Osteocyte (in vitro differentiated cells): ENCODE results near the gene TMEM244. TPM values are rescaled to one million over a fixed set of nuclear protein-coding genes. Genes with fewer than 3 reads are reported as not detected.

Experiments used
- DNase-seq: peaks from one replicate; pipeline ENCODE4 v3.0.0; 2021; ENCODE audit warnings: mixed read lengths; ENCODE audit not compliant: unreplicated experiment; ENCODE audit errors: extremely low spot score
- H3K27ac Mint-ChIP-seq: one replicate; pipeline ENCODE4 v1.8.0; 2021; ENCODE audit warnings: mild to moderate bottlenecking, mixed read lengths; ENCODE audit not compliant: unreplicated experiment
- H3K27me3 Mint-ChIP-seq: one replicate; pipeline ENCODE4 v1.8.0; 2021; ENCODE audit warnings: mixed read lengths; ENCODE audit not compliant: unreplicated experiment
- H3K36me3 Mint-ChIP-seq: one replicate; pipeline ENCODE4 v1.8.0; 2021; ENCODE audit warnings: mixed read lengths; ENCODE audit not compliant: unreplicated experiment
- H3K4me1 Mint-ChIP-seq: one replicate; pipeline ENCODE4 v1.8.0; 2021; ENCODE audit warnings: mixed read lengths; ENCODE audit not compliant: unreplicated experiment
- H3K4me3 Mint-ChIP-seq: one replicate; pipeline ENCODE4 v1.8.0; 2021; ENCODE audit warnings: mild to moderate bottlenecking, moderate library complexity, mixed read lengths; ENCODE audit not compliant: unreplicated experiment
- H3K9me3 Mint-ChIP-seq: one replicate; pipeline ENCODE4 v1.8.0; 2021; ENCODE audit warnings: mixed read lengths; ENCODE audit not compliant: unreplicated experiment
- CTCF ChIP-seq: fragments of 200-600 bp; sonication (generic); IDR thresholded peaks from 2 replicates; pipeline ENCODE4 v1.5.0; 2021; ENCODE audit warnings: antibody characterized with exemption, mild to moderate bottlenecking, moderate library complexity
- total RNA-seq: library from RNA; stranded (reverse); gene quantifications from 2 replicates; pipeline ENCODE4 v1.2.1, GENCODE V29; 2021

Gene TMEM244
- total RNA-seq, 1 donor from 2014 or later: not detected

GRCh38 chr6:129801909-129802308 is 59.2 kb downstream of the TMEM244 start:
- Mint-ChIP-seq H3K27me3 (peaks cover 17% of the 10 kb centered on the region), H3K27ac (no peak overlapping the region), H3K4me3 (no peak overlapping the region), H3K4me1 (no peaks in the 10 kb centered on the region), H3K9me3 (no peaks in the 10 kb centered on the region), H3K36me3 (peaks cover 3% of the 10 kb centered on the region)
- TF ChIP-seq CTCF: no peak
- no peak for DNase-seq

GRCh38 chr6:129795261-129795660 is 65.9 kb downstream of the TMEM244 start:
- no peaks in the 10 kb centered on the region for H3K4me1 Mint-ChIP-seq

GRCh38 chr6:129793447-129793846 is 67.7 kb downstream of the TMEM244 start:
- Mint-ChIP-seq H3K27me3 (peaks cover 8% of the 10 kb centered on the region), H3K4me3 (no peak overlapping the region), H3K9me3 (no peaks in the 10 kb centered on the region), H3K36me3 (no peaks in the 10 kb centered on the region), H3K27ac (no peak overlapping the region), H3K4me1 (no peaks in the 10 kb centered on the region)
- no peak for DNase-seq
- no peak for TF ChIP-seq CTCF

More at GRCh38 chr6:129795261-129795660, 65.9 kb downstream of the TMEM244 start:
- no peak for TF ChIP-seq CTCF
- Mint-ChIP-seq H3K27me3 (peaks cover 8% of the 10 kb centered on the region), H3K27ac (no peak overlapping the region), H3K9me3 (no peaks in the 10 kb centered on the region), H3K36me3 (no peaks in the 10 kb centered on the region), H3K4me3 (no peak overlapping the region)
- DNase-seq: no peak

GRCh38 chr6:129792049-129792448 is 69.1 kb downstream of the TMEM244 start:
- no peaks in the 10 kb centered on the region for H3K9me3 Mint-ChIP-seq

GRCh38 chr6:129790785-129791184 is 70.3 kb downstream of the TMEM244 start:
- Mint-ChIP-seq H3K9me3 (no peaks in the 10 kb centered on the region), H3K27me3 (peaks cover 3% of the 10 kb centered on the region), H3K4me3 (no peak overlapping the region), H3K4me1 (no peaks in the 10 kb centered on the region), H3K36me3 (no peaks in the 10 kb centered on the region), H3K27ac (no peak overlapping the region)
- TF ChIP-seq CTCF: no peak
- no peak for DNase-seq

More at GRCh38 chr6:129792049-129792448, 69.1 kb downstream of the TMEM244 start:
- H3K4me3 Mint-ChIP-seq: no peak overlapping the region
- H3K27me3 Mint-ChIP-seq: peaks cover 5% of the 10 kb centered on the region
- no peak for TF ChIP-seq CTCF
- H3K4me1 Mint-ChIP-seq: no peaks in the 10 kb centered on the region
- no peaks in the 10 kb centered on the region for H3K36me3 Mint-ChIP-seq
- H3K27ac Mint-ChIP-seq: no peak overlapping the region
- no peak for DNase-seq
